ENCODE data around the gene ABCB6.

The ABCB6 gene

DNA sequence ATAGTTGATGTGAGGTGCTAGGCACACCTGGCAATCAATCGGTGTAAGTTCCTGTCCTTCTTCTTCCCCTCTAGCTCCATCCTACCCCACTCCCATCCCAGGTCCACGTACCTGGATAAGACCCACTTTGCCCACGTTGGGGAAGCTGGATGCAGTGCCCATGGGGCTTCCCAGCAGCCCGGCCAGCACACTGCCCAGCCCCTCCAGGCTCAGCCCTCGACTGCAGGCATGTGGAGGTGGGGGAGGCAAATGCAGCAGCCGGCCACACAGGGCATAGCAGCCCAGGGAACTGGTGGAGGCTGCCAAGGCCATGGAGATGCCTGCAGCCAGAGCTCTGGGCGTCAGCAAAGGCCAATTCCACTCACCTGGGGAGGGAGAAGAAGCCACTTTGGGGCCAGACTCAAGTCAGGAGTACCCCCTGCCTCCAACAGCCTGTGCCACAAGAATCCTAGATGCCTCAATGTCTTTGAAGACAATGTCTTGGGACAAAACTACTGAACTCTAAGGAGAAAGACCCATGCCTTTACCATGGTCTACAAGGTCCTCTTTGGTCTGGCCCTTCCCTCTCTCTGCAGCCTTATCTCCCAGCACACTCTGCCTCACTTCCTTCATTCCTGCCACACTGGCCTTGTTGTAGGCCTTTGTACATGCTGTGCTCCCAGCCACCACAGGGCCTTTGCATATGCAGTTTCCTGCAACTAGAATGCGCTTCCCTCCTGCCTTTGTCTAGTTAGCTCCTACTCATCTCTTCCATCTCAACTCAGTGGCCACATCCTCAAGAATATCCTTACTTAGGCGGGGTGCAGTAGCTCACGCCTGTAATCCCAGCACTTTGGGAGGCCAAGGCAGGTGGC lies 53.5 kb downstream of the ABCB6 start:
- no peak for DNase-seq

GRCh38 chr2:219163156-219163555 lies 55.6 kb downstream of the ABCB6 start:
- no peak for DNase-seq

- DNase-seq = no peak
These were observed 57.7 kb downstream of the ABCB6 start for GRCh38 chr2:219161097-219161496.

GRCh38 chr2:219160186-219161017 lies 58.4 kb downstream of the ABCB6 start, which contains the start of gene NHEJ1:
TSS of gene NHEJ1 (minus strand) at chr2:219160815. CDS start at chr2:219158362, 2,453 bp downstream.
- peak; percentile 86 for DNase-seq
